Sigmoid colon (tissue), 7 donors: ENCODE measurements around the gene LAMP1. TPM values are rescaled to one million over a fixed set of nuclear protein-coding genes. Genes with fewer than 3 reads are reported as not detected.

Experiments used
- DNase-seq: peaks from one replicate; pipeline ENCODE4 v3.0.0-alpha.2; 2019
- H3K27ac ChIP-seq, 4 donors: fragments of 200-600 bp; sonication (generic); one replicate each; pipeline ENCODE4 v1.5.1; 2016 to 2019; ENCODE audit warnings: mild to moderate bottlenecking in 1 of 4
- H3K27me3 ChIP-seq, 3 donors: fragments of 200-600 bp; sonication (generic); one replicate each; pipeline ENCODE4 v1.5.1; 2019; ENCODE audit warnings: mild to moderate bottlenecking in 1 of 3
- H3K36me3 ChIP-seq, 4 donors: fragments of 200-600 bp; sonication (generic); one replicate each; pipeline ENCODE4 v1.5.1; 2016 to 2019
- H3K4me1 ChIP-seq, 4 donors: fragments of 200-600 bp; sonication (generic); one replicate each; pipeline ENCODE4 v1.5.1; 2017 to 2019
- H3K4me3 ChIP-seq, 4 donors: fragments of 200-600 bp; sonication (generic); one replicate each; pipeline ENCODE4 v1.5.1; 2017 to 2019; ENCODE audit warnings: mild to moderate bottlenecking in 2 of 4, moderate library complexity in 1 of 4
- H3K9me3 ChIP-seq, 4 donors: fragments of 200-600 bp in 3 of 4; sonication (generic) in 3 of 4; one replicate each; pipeline versions ENCODE4 v1.5.1 to v1.6.1; 2013 to 2019
- EP300 ChIP-seq, 4 donors: sonication (generic); formaldehyde crosslinking; IDR thresholded peaks; one replicate each; pipeline ENCODE4 v1.6.1; 2017; ENCODE audit warnings: antibody characterized with exemption in 4 of 4
- POLR2A ChIP-seq, 2 donors: fragments of 450-650 bp; IDR thresholded peaks; one replicate each; pipeline ENCODE4 v1.6.1; 2016; ENCODE audit warnings: antibody characterized with exemption in 2 of 2, mild to moderate bottlenecking in 2 of 2, moderate library complexity in 2 of 2
- POLR2AphosphoS5 ChIP-seq, 4 donors: sonication (generic); formaldehyde crosslinking; IDR thresholded peaks; one replicate each; pipeline ENCODE4 v1.6.1; 2017; ENCODE audit warnings: antibody characterized with exemption in 4 of 4
- WGBS, 2 donors: extraction: QIAGEN DNeasy Blood & Tissue Kit; methylation state at CpG; one replicate each; pipeline ENCODE4 v1.1.7; 2013; 5-methylcytosine and 5-hydroxymethylcytosine counted together
- intact Hi-C: fragments of 100-400 bp; cut with DNase I; formaldehyde crosslinking; loops from one replicate; pipeline ENCODE4 v1.15.1; 2023
- polyA plus RNA-seq, 3 donors: library from polyadenylated mRNA; stranded (reverse); fragments of 200-250 nt; gene quantifications; one replicate each; pipeline ENCODE4 v1.2.3, GENCODE V29; 2013
- total RNA-seq, 4 donors: library from RNA; depleted of rRNA; stranded (reverse); fragments of >200 nt; gene quantifications; one replicate each; pipeline ENCODE4 v1.1.0, GENCODE V29; 2016
- TF ChIP-seq, protein P1 (sequence below), 4 experiments: fragments of 450-650 bp in 3 of 4; fragments of 200-600 bp in 1 of 4; IDR thresholded peaks; one replicate each; pipeline ENCODE4 v1.5.1; 2016 to 2019; ENCODE audit warnings: antibody characterized with exemption in 4 of 4, mild to moderate bottlenecking in 3 of 4, moderate library complexity in 2 of 4
- donor health status: healthy with polysubstance abuse.
- donor health status: Bipolar disorder and iron deficiency.
- donor health status: healthy.

LAMP1 gene
- total and polyA plus RNA-seq, 7 donors: 20.4 to 125 (median 86.9) TPM

DNA sequence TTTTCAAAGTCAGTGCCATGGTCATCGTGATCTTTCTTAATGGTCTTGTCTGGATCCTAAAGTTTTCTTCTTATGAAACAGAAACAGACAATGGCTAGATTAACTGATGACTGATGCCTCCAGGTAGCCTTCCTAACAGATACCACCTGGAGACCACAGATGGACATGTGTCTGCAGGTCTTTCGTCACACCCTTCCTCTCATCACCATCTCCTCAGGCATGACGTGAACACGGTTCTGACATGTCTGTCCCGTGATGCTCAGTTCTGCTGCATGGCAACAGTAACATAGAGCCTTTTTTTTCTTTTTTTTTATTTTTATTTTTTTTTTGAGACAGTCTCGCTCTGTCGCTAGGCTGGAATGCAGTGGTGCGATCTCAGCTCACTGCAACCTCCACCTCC lies 13.1 kb upstream of the LAMP1 start:
- no peak for TF ChIP-seq POLR2A (IDR thresholded peaks at IDR 0.05)
- no peak for TF ChIP-seq EP300 (IDR thresholded peaks at IDR 0.05)
- TF ChIP-seq, protein P1, sequence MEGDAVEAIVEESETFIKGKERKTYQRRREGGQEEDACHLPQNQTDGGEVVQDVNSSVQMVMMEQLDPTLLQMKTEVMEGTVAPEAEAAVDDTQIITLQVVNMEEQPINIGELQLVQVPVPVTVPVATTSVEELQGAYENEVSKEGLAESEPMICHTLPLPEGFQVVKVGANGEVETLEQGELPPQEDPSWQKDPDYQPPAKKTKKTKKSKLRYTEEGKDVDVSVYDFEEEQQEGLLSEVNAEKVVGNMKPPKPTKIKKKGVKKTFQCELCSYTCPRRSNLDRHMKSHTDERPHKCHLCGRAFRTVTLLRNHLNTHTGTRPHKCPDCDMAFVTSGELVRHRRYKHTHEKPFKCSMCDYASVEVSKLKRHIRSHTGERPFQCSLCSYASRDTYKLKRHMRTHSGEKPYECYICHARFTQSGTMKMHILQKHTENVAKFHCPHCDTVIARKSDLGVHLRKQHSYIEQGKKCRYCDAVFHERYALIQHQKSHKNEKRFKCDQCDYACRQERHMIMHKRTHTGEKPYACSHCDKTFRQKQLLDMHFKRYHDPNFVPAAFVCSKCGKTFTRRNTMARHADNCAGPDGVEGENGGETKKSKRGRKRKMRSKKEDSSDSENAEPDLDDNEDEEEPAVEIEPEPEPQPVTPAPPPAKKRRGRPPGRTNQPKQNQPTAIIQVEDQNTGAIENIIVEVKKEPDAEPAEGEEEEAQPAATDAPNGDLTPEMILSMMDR (IDR thresholded peaks at IDR 0.05): no peak
- TF ChIP-seq POLR2AphosphoS5 (IDR thresholded peaks at IDR 0.05): no peak
- intact Hi-C loops: no loop called here
- H3K4me1 ChIP-seq: no peaks in the 10 kb centered on the region

DNA sequence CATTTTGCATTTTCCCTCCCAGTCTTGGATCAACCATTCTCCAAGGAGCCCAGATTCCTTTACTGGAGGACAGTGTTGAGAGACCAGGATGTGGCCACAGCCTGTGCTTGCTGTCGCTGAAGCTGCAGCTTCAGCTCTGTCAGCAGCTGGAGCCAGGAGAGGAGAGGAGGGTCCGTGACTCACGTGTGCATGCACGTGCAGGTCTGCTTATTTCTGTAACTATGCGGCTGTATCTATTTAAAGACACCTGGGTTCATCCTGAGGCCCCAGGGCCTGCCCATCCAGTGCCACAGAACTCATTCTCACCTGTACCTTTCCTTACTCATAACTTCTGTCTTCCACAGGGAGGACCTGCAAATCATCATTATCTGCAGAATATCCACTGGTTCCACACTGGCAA lies 8.2 kb upstream of the LAMP1 start:
- Histone ChIP-seq H3K4me3 (no peak overlapping the region), H3K27me3 (peaks cover 0 to 32% (median 5%) of the 10 kb centered on the region in 3 donors), H3K9me3 (no peaks in the 10 kb centered on the region), H3K36me3 (no peaks in the 10 kb centered on the region), H3K4me1 (peaks cover 0 to 6% (median 2%) of the 10 kb centered on the region in 4 donors), H3K27ac (no peak overlapping the region)
- DNase-seq: no peak
- intact Hi-C loops: no loop called here
- WGBS, 2 donors: 62 to 68% methylated on average over 5 of the region's 5 CpGs
- no peak for TF ChIP-seq POLR2A (IDR thresholded peaks at IDR 0.05)
- no peak for TF ChIP-seq POLR2AphosphoS5 (IDR thresholded peaks at IDR 0.05)
- TF ChIP-seq, protein P1 (IDR thresholded peaks at IDR 0.05): no peak
- no peak for TF ChIP-seq EP300 (IDR thresholded peaks at IDR 0.05)

More for the DNA sequence above, 13.1 kb upstream of the LAMP1 start:
- no peak overlapping the region for H3K4me3 ChIP-seq
- 87 to 90% methylated on average over 8 of the region's 8 CpGs for WGBS, 2 donors
- no peak for DNase-seq
- peaks cover 0 to 13% (median 0%) of the 10 kb centered on the region in 3 donors for H3K27me3 ChIP-seq
- no peaks in the 10 kb centered on the region for H3K9me3 ChIP-seq
- no peak overlapping the region for H3K27ac ChIP-seq
- H3K36me3 ChIP-seq: no peaks in the 10 kb centered on the region

DNA sequence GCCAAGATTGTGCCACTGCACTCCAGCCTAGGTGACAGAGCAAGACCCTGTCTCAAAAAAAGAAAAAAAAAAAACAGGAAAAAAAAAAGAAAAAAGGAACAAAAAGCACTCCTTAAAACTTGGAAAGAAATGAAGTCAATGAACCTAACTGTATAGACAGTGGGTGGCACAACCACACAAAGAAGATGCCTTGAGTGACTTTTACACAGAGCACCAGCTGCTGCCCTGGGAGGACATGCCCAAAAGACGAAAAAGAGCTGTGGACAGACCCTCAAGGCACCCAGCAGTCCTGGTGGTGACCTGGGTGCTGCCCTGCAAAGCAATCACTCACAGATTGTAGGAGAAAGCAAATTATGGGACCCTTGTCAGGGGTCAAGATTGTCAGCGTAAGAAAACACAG lies 5.9 kb upstream of the LAMP1 start:
- Histone ChIP-seq H3K36me3 (no peaks in the 10 kb centered on the region), H3K27me3 (peaks cover 0 to 30% (median 5%) of the 10 kb centered on the region in 3 donors), H3K9me3 (no peaks in the 10 kb centered on the region), H3K4me3 (no peak overlapping the region), H3K27ac (no peak overlapping the region), H3K4me1 (peaks cover 0 to 11% (median 5%) of the 10 kb centered on the region in 4 donors)
- TF ChIP-seq POLR2AphosphoS5 (IDR thresholded peaks at IDR 0.05) (no peak), POLR2A (IDR thresholded peaks at IDR 0.05) (no peak)
- intact Hi-C loops: no loop called here
- no peak for DNase-seq
- WGBS, 2 donors: 63 to 78% methylated on average over 2 of the region's 2 CpGs

DNA sequence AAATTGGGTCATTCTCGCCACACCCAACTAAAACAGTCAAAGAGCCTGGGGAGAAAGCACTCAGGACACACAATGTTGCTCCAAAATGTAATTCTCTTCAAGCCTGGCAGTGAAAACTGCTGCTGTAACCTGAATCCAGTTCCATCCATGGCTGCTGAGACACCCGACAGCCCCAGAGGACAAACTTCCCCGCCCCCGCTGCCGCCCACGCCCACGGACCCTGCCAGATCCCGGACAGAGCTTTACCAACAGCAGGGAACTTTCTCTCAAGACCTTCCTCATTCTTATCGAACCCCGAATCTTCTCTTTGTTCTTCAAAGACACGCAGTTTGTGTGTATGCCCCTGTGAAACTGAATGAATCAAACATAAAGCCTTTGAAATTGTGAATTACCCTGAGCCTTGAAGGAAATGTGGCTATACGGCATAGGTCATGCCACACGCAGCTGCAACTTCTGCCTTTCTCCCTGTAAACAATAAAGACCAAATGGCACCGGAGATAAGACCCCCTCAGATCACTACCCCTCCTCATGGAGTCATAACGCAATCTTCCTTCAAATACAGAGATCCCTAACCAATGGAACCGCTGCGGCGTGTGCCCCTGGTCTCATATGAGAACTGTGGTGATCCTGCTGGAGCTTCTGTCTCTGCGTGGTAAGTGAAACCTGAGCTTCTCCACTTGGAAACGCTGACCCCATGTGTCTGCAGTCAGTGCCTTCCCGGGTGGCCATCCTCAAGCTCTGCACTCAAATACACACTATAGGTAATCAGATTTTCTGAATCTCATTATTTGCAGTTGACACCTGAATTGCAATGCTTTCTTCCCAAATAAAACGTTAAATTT lies 4.8 kb upstream of the LAMP1 start:
- Histone ChIP-seq H3K27ac (peak overlapping the region in 1 of 4 donors; percentile 28), H3K27me3 (peaks cover 0 to 20% (median 5%) of the 10 kb centered on the region in 3 donors), H3K9me3 (no peaks in the 10 kb centered on the region), H3K4me1 (peaks cover 0 to 13% (median 9%) of the 10 kb centered on the region in 4 donors), H3K4me3 (peak overlapping the region in 3 of 4 donors; percentile 18 to 28 (median 21)), H3K36me3 (no peaks in the 10 kb centered on the region)
- intact Hi-C loops: no loop called here
- TF ChIP-seq POLR2A (IDR thresholded peaks at IDR 0.05): no peak
- TF ChIP-seq, protein P1 (IDR thresholded peaks at IDR 0.05): no peak
- no peak for TF ChIP-seq POLR2AphosphoS5 (IDR thresholded peaks at IDR 0.05)
- TF ChIP-seq EP300 (IDR thresholded peaks at IDR 0.05): no peak
- 9% methylated on average over 22 of the region's 22 CpGs for WGBS, 2 donors
- no peak for DNase-seq

DNA sequence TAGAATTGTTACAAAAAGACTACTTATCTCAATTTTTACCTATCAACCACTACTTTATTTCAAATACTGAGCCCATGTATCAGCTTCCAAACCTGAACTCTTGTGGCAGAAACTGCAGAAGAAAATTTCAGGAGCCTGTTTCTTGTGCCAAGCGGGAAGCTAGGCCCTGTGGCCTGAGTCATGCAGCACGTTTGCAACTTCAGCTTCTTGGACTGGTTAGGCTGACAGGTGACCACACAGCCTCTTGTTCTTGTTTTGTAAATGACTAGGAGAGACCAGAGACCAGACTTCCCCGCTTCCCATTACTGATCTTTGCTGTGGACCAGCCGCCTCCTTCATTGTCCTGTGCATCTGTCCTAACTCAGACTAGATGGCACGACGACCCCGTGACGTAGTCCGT lies 3.4 kb upstream of the LAMP1 start:
- no peak for TF ChIP-seq POLR2A (IDR thresholded peaks at IDR 0.05)
- TF ChIP-seq EP300 (IDR thresholded peaks at IDR 0.05): no peak
- TF ChIP-seq POLR2AphosphoS5 (IDR thresholded peaks at IDR 0.05): no peak
- TF ChIP-seq, protein P1 (IDR thresholded peaks at IDR 0.05): no peak
- intact Hi-C loops: no loop called here
- no peak overlapping the region for H3K4me3 ChIP-seq
- DNase-seq: no peak
- peaks cover 0 to 20% (median 5%) of the 10 kb centered on the region in 3 donors for H3K27me3 ChIP-seq
- peaks cover 0 to 25% (median 20%) of the 10 kb centered on the region in 4 donors for H3K4me1 ChIP-seq
- H3K36me3 ChIP-seq: no peaks in the 10 kb centered on the region
- 82 to 85% methylated on average over 9 of the region's 9 CpGs for WGBS, 2 donors
- no peak overlapping the region for H3K27ac ChIP-seq
- no peaks in the 10 kb centered on the region for H3K9me3 ChIP-seq
